Type B pancreatic cell (in vitro differentiated cells): ENCODE results near the gene ST7L. TPM values are rescaled to one million over a fixed set of nuclear protein-coding genes. Genes with fewer than 3 reads are reported as not detected.

Experiments
- DNase-seq: peaks from one replicate; pipeline ENCODE4 v3.0.0; 2021; ENCODE audit warnings: mixed read lengths; ENCODE audit not compliant: unreplicated experiment; ENCODE audit errors: extremely low spot score
- H3K27ac Mint-ChIP-seq: 2 replicates; pipeline ENCODE4 v1.8.0; 2021; ENCODE audit warnings: mild to moderate bottlenecking, mixed read lengths
- H3K27me3 Mint-ChIP-seq: 2 replicates; pipeline ENCODE4 v1.8.0; 2021; ENCODE audit warnings: mixed read lengths
- H3K36me3 Mint-ChIP-seq: 2 replicates; pipeline ENCODE4 v1.8.0; 2021; ENCODE audit warnings: mixed read lengths
- H3K4me1 Mint-ChIP-seq: one replicate; pipeline ENCODE4 v1.8.0; 2021; ENCODE audit warnings: mixed read lengths; ENCODE audit not compliant: unreplicated experiment
- H3K4me3 Mint-ChIP-seq: 2 replicates; pipeline ENCODE4 v1.8.0; 2021; ENCODE audit warnings: mild to moderate bottlenecking, mixed read lengths
- H3K9me3 Mint-ChIP-seq: 2 replicates; pipeline ENCODE4 v1.8.0; 2021; ENCODE audit warnings: mixed read lengths
- CTCF ChIP-seq: fragments of 200-600 bp; sonication (generic); conservative IDR thresholded peaks from 2 replicates; pipeline ENCODE4 v1.5.0; 2021; ENCODE audit warnings: antibody characterized with exemption, mild to moderate bottlenecking
- total RNA-seq: library from RNA; stranded (reverse); gene quantifications from 2 replicates; pipeline ENCODE4 v1.2.1, GENCODE V29; 2021; ENCODE audit warnings: low replicate concordance

The ST7L gene
- total RNA-seq, 1 donor from 2014 or later, result 22.0 TPM

GRCh38 chr1:112528076-112528475 lies 90.9 kb downstream of the ST7L start:
- no peak for DNase-seq
- H3K27ac Mint-ChIP-seq, result peak overlapping the region; percentile 11
- H3K9me3 Mint-ChIP-seq, result no peaks in the 10 kb centered on the region
- H3K4me3 Mint-ChIP-seq, result no peak overlapping the region
- TF ChIP-seq CTCF, result no peak
- H3K36me3 Mint-ChIP-seq, result peaks cover 12% of the 10 kb centered on the region
- H3K27me3 Mint-ChIP-seq, result no peaks in the 10 kb centered on the region
- H3K4me1 Mint-ChIP-seq, result peaks cover 44% of the 10 kb centered on the region

DNA sequence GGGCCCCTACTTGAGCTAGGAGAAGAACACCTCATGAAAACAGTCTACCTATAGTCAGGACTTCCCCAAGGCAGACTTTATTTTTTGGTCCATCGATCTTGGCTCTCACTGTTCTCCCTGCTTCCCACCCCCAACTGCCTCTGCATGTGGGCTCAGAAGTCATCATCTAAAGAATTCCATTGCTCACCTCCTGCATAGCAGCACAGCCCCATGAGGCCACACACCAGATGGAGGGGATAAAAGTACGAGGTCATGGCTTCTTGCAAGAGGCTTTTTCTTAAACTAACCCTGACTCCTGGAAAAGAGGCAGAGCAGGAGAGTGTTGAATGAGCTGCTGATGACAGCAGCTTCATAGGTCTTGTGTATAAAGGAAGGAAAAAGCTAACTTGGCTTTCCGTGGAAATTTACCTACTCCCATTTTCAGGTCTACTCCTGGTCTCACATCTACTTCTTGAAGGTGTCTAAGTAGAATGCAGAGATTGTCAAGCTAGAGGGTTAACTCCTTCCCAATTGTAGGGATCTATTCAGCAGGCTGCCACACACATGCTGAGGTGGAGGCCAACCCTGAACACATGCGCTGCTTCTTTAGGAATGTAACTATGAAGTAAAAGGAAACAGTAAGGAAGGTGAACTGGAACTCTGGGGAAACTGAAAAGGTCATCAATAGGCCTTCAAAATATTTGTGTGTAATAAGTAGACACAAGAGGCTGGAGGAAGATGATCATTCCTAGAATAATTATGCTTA lies 91.5 kb downstream of the ST7L start:
- peaks cover 47% of the 10 kb centered on the region for H3K4me1 Mint-ChIP-seq
- peaks cover 15% of the 10 kb centered on the region for H3K36me3 Mint-ChIP-seq
- H3K27ac Mint-ChIP-seq, result peak overlapping the region; percentile 11
- H3K9me3 Mint-ChIP-seq, result no peaks in the 10 kb centered on the region
- H3K4me3 Mint-ChIP-seq, result no peak overlapping the region
- H3K27me3 Mint-ChIP-seq, result no peaks in the 10 kb centered on the region
- no peak for TF ChIP-seq CTCF
- DNase-seq, result no peak

GRCh38 chr1:112524986-112525385 lies 94.0 kb downstream of the ST7L start:
- H3K36me3 Mint-ChIP-seq, result peaks cover 17% of the 10 kb centered on the region
- no peaks in the 10 kb centered on the region for H3K9me3 Mint-ChIP-seq
- H3K4me3 Mint-ChIP-seq, result peak overlapping the region; percentile 4
- H3K4me1 Mint-ChIP-seq, result peaks cover 50% of the 10 kb centered on the region
- no peak for TF ChIP-seq CTCF
- DNase-seq, result no peak
- no peaks in the 10 kb centered on the region for H3K27me3 Mint-ChIP-seq
- peak overlapping the region; percentile 27 for H3K27ac Mint-ChIP-seq

- H3K27me3 Mint-ChIP-seq, result no peaks in the 10 kb centered on the region
- H3K36me3 Mint-ChIP-seq, result peaks cover 17% of the 10 kb centered on the region
- H3K4me1 Mint-ChIP-seq, result peaks cover 43% of the 10 kb centered on the region
- H3K4me3 Mint-ChIP-seq, result no peak overlapping the region
- no peak for TF ChIP-seq CTCF
- no peaks in the 10 kb centered on the region for H3K9me3 Mint-ChIP-seq
- DNase-seq, result no peak
- H3K27ac Mint-ChIP-seq, result peak overlapping the region; percentile 34
Observed at GRCh38 chr1:112524251-112524650, 94.7 kb downstream of the ST7L start.

GRCh38 chr1:112522621-112523020 lies 96.3 kb downstream of the ST7L start:
- no peak for TF ChIP-seq CTCF
- Mint-ChIP-seq H3K36me3 (peaks cover 17% of the 10 kb centered on the region), H3K27me3 (no peaks in the 10 kb centered on the region), H3K4me3 (no peak overlapping the region), H3K4me1 (peaks cover 29% of the 10 kb centered on the region), H3K27ac (no peak overlapping the region), H3K9me3 (no peaks in the 10 kb centered on the region)
- no peak for DNase-seq
